Keratinocyte (primary cell): ENCODE measurements around the gene SCNN1B. TPM values are rescaled to one million over a fixed set of nuclear protein-coding genes. Genes with fewer than 3 reads are reported as not detected.
"Not testable (repeated sequence)": the region's sequence is repeated elsewhere in the genome, so short reads cannot be mapped to it uniquely, and the experiment has no call there.

ENCODE experiments used
- DNase-seq: peaks from one replicate; pipeline ENCODE4 v3.0.0-alpha.2; 2011; ENCODE audit warnings: low read depth, missing footprints, low spot score
- FAIRE-seq: peaks from 2 replicates; lab custom pipeline; 2011; peaks lifted over from hg19 to GRCh38; lab: Jason Lieb, UNC
- H2AFZ ChIP-seq: 2 replicates; pipeline ENCODE4 v1.6.0; 2012; ENCODE audit warnings: low read length, control low read depth, inconsistent platforms; ENCODE audit not compliant: control insufficient read depth
- H3K27ac ChIP-seq: 2 replicates; pipeline ENCODE4 v1.5.1; 2011; ENCODE audit warnings: low read length; ENCODE audit not compliant: control insufficient read depth, insufficient read depth
- H3K27me3 ChIP-seq: 3 replicates; pipeline ENCODE4 v1.6.0; 2011; ENCODE audit warnings: low read length; ENCODE audit not compliant: control insufficient read depth, insufficient read depth; ENCODE audit errors: extremely low read depth
- H3K36me3 ChIP-seq, 2 experiments: 2 replicates in 1 of 2; 3 replicates in 1 of 2; pipeline ENCODE4 v1.5.1; 2011; ENCODE audit warnings: low read length in 2 of 2, mild to moderate bottlenecking in 1 of 2; ENCODE audit not compliant: control insufficient read depth in 2 of 2, insufficient read depth in 2 of 2; ENCODE audit errors: extremely low read depth in 1 of 2
- H3K4me1 ChIP-seq: 3 replicates; pipeline ENCODE4 v1.5.1; 2011; ENCODE audit warnings: low read length; ENCODE audit not compliant: control insufficient read depth, insufficient read depth; ENCODE audit errors: extremely low read depth
- H3K4me2 ChIP-seq: 3 replicates; pipeline ENCODE4 v1.6.0; 2011; ENCODE audit warnings: low read depth, low read length; ENCODE audit not compliant: control insufficient read depth, insufficient read depth; ENCODE audit errors: extremely low read depth
- H3K4me3 ChIP-seq, 3 experiments: fragments of 200-600 bp in 1 of 3; sonication (generic) in 1 of 3; 2 replicates in 2 of 3; 3 replicates in 1 of 3; pipeline ENCODE4 v1.5.1; 2011 to 2016; ENCODE audit warnings: low read length in 3 of 3, mild to moderate bottlenecking in 3 of 3, control low read depth in 2 of 3, inconsistent platforms in 1 of 3, low read depth in 1 of 3, mixed read lengths in 1 of 3, mixed run types in 1 of 3, moderate library complexity in 1 of 3; ENCODE audit not compliant: control insufficient read depth in 2 of 3, insufficient read depth in 2 of 3; ENCODE audit errors: extremely low read depth in 1 of 3
- H3K79me2 ChIP-seq: 2 replicates; pipeline ENCODE4 v1.6.0; 2012; ENCODE audit warnings: low read length; ENCODE audit not compliant: control insufficient read depth, insufficient read depth
- H3K9ac ChIP-seq: 3 replicates; pipeline ENCODE4 v1.6.0; 2011; ENCODE audit warnings: low read length; ENCODE audit not compliant: control insufficient read depth, insufficient read depth; ENCODE audit errors: extremely low read depth
- H3K9me1 ChIP-seq: 3 replicates; pipeline ENCODE4 v1.6.0; 2011; ENCODE audit warnings: low read length; ENCODE audit not compliant: control insufficient read depth, insufficient read depth; ENCODE audit errors: extremely low read depth
- H3K9me3 ChIP-seq: 2 replicates; pipeline ENCODE4 v1.5.1; 2012; ENCODE audit warnings: low read depth, low read length; ENCODE audit not compliant: control insufficient read depth
- H4K20me1 ChIP-seq: 3 replicates; pipeline ENCODE4 v1.6.0; 2011; ENCODE audit warnings: low read length; ENCODE audit not compliant: control insufficient read depth, insufficient read depth; ENCODE audit errors: extremely low read depth
- EZH2 ChIP-seq: IDR thresholded peaks from one replicate; pipeline ENCODE4 v1.6.1; 2012; ENCODE audit warnings: inconsistent platforms, mild to moderate bottlenecking, low read length, moderate library complexity
- dilution Hi-C: fragments of 300-500 bp; cut with MboI; formaldehyde crosslinking; loops from one replicate; pipeline ENCODE4 v1.7.0; 2020; ENCODE audit warnings: low sequenced_read_pairs; ENCODE audit not compliant: extremely low pct_ligation_motif_present
- polyA plus RNA-seq, 5 experiments: library from polyadenylated mRNA; depleted of rRNA in 3 of 5; stranded (reverse) in 3 of 5; stranded (forward) in 1 of 5; unstranded in 1 of 5; fragments of >200 nt; gene quantifications; 1 replicate in 1 of 5; 2 replicates in 3 of 5; 3 replicates in 1 of 5; pipeline versions ENCODE4 v1.2.1 to v1.2.3, GENCODE V29; 2011 to 2012; ENCODE audit warnings: missing spikeins in 2 of 5, low read depth in 1 of 5, low replicate concordance in 1 of 5
- TF ChIP-seq, protein P1 (sequence below), 3 experiments: IDR thresholded peaks in 1 of 3; conservative IDR thresholded peaks in 1 of 3; optimal IDR thresholded peaks in 1 of 3; 2 replicates in 2 of 3; 3 replicates in 1 of 3; pipeline versions ENCODE3 to v1.5.1; 2011; ENCODE audit warnings: low read length in 3 of 3, mild to moderate bottlenecking in 3 of 3, moderate library complexity in 2 of 3, control low read depth in 1 of 3, inconsistent platforms in 1 of 3; ENCODE audit not compliant: insufficient read depth in 2 of 3; ENCODE audit errors: extremely low read depth in 1 of 3

SCNN1B gene
- polyA plus RNA-seq, 1 donor (not counting 4 experiments of a cell fraction or from before 2014, with no cell fraction given), result 0.92 TPM

DNA sequence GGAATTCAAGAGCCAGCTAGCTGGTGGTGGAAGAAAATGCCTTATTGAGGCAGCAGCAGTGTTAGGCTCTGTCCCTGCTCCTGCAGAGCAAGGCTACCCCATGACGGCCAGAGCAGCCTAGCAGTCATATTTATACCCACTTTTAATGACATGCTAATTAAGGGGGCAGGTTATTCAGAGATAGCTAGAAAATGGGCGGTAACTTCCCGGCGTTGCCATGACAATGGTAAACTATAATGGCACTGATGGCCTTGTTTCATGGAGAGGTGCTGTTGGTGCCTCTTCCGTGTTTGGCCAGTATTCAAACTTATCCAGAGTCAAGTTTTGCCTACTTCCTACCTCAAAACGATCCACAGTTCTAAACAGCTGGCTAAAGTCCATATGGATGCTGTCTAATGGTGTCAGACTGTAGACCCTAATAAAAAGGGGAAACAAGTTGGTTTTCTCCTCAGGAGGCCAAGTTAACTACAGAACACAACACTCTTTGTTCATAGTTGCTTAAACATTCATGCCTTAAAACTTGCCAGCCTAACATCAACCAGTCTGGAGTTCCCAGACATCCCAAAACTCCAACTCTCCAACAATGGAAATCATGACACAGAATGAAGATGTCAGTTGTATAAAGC is 3.7 kb upstream of the SCNN1B start:
- no peak overlapping the region for H3K9ac ChIP-seq
- no peaks in the 10 kb centered on the region for H3K36me3 ChIP-seq
- H3K79me2 ChIP-seq, result no peaks in the 10 kb centered on the region
- H3K4me1 ChIP-seq, result no peaks in the 10 kb centered on the region
- TF ChIP-seq, protein P1, sequence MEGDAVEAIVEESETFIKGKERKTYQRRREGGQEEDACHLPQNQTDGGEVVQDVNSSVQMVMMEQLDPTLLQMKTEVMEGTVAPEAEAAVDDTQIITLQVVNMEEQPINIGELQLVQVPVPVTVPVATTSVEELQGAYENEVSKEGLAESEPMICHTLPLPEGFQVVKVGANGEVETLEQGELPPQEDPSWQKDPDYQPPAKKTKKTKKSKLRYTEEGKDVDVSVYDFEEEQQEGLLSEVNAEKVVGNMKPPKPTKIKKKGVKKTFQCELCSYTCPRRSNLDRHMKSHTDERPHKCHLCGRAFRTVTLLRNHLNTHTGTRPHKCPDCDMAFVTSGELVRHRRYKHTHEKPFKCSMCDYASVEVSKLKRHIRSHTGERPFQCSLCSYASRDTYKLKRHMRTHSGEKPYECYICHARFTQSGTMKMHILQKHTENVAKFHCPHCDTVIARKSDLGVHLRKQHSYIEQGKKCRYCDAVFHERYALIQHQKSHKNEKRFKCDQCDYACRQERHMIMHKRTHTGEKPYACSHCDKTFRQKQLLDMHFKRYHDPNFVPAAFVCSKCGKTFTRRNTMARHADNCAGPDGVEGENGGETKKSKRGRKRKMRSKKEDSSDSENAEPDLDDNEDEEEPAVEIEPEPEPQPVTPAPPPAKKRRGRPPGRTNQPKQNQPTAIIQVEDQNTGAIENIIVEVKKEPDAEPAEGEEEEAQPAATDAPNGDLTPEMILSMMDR (optimal IDR thresholded peaks at IDR 0.05 in 1 of 3, IDR thresholded peaks at IDR 0.05 in 1 of 3, conservative IDR thresholded peaks at IDR 0.05 in 1 of 3; ENCODE audit: extremely low read depth in 1 of 3, insufficient read depth in 2 of 3, low read length in 3 of 3), result no peak
- no peak for TF ChIP-seq EZH2
- H4K20me1 ChIP-seq, result no peaks in the 10 kb centered on the region
- peaks cover 21% of the 10 kb centered on the region for H3K27me3 ChIP-seq
- H3K9me1 ChIP-seq, result no peaks in the 10 kb centered on the region
- H3K4me3 ChIP-seq, result no peak overlapping the region
- DNase-seq, result no peak
- H3K4me2 ChIP-seq, result no peak overlapping the region
- FAIRE-seq, result no peak
- H2AFZ ChIP-seq, result no peak overlapping the region
- H3K27ac ChIP-seq, result no peak overlapping the region
- no peaks in the 10 kb centered on the region for H3K9me3 ChIP-seq
- dilution Hi-C loops, result no loop called here

GRCh38 chr16:23299815-23300214 is 2.3 kb upstream of the SCNN1B start:
- H3K4me1 ChIP-seq, H3K79me2 ChIP-seq, H4K20me1 ChIP-seq, DNase-seq, FAIRE-seq, H3K9me1 ChIP-seq, H3K36me3 ChIP-seq, H3K27ac ChIP-seq, H2AFZ ChIP-seq, H3K4me3 ChIP-seq, H3K4me2 ChIP-seq, dilution Hi-C loops, H3K9me3 ChIP-seq, H3K9ac ChIP-seq: not testable (repeated sequence)
- peaks cover 31% of the 10 kb centered on the region for H3K27me3 ChIP-seq
